Measurements from ENCODE around the gene AP3D1. TPM values are rescaled to one million over a fixed set of nuclear protein-coding genes. Genes with fewer than 3 reads are reported as not detected.

The AP3D1 gene
- total RNA-seq, 1 donor from 2014 or later, result 50.9 TPM

DNA sequence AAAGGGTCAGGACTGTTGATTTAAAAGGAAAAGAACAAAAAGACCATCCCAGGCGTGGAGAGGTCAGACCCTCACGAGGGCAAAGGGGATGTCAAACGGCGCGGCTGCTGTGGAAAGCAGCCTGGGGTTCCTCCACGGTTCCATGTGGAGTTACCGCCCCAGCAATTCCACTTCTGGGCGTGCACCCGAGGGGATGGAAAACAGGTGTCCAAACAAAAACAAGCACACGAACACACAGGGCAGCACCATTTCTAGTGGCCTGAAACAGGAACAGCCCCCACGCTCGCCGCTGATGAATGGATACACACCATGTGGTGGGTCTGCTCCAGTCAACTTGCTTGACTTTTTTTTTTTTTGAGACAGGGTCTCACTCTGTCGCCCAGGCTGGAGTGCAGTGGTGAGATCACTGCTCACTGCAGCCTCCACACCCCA is 11.2 kb downstream of the AP3D1 start:
- H3K79me2 ChIP-seq (ENCODE audit: low read depth), result peaks cover 78% of the 10 kb centered on the region
- no peak overlapping the region for H3K9ac ChIP-seq
- no peaks in the 10 kb centered on the region for H3K27me3 ChIP-seq
- H3K9me3 ChIP-seq (ENCODE audit: low read depth), result no peaks in the 10 kb centered on the region
- H3K36me3 Mint-ChIP-seq, result peaks cover 18% of the 10 kb centered on the region
- H3K9me3 Mint-ChIP-seq, result no peaks in the 10 kb centered on the region
- DNase-seq (ENCODE audit: low spot score), result no peak
- no peak overlapping the region for H3K4me2 ChIP-seq
- peaks cover 2% of the 10 kb centered on the region for H3K27me3 Mint-ChIP-seq (ENCODE audit: insufficient read depth, low read depth)
- no peaks in the 10 kb centered on the region for H3F3A ChIP-seq (ENCODE audit: low read depth)
- no peak overlapping the region for H3K4me3 ChIP-seq
- no peak overlapping the region for H2AFZ ChIP-seq (replicated peaks)
- H3K27ac Mint-ChIP-seq, result no peak overlapping the region
- H3K4me3 Mint-ChIP-seq, result no peak overlapping the region
- no peak for TF ChIP-seq EZH2phosphoT487 (IDR thresholded peaks at IDR 0.05)
- TF ChIP-seq, protein P1, sequence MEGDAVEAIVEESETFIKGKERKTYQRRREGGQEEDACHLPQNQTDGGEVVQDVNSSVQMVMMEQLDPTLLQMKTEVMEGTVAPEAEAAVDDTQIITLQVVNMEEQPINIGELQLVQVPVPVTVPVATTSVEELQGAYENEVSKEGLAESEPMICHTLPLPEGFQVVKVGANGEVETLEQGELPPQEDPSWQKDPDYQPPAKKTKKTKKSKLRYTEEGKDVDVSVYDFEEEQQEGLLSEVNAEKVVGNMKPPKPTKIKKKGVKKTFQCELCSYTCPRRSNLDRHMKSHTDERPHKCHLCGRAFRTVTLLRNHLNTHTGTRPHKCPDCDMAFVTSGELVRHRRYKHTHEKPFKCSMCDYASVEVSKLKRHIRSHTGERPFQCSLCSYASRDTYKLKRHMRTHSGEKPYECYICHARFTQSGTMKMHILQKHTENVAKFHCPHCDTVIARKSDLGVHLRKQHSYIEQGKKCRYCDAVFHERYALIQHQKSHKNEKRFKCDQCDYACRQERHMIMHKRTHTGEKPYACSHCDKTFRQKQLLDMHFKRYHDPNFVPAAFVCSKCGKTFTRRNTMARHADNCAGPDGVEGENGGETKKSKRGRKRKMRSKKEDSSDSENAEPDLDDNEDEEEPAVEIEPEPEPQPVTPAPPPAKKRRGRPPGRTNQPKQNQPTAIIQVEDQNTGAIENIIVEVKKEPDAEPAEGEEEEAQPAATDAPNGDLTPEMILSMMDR (IDR thresholded peaks at IDR 0.05), result no peak
- TF ChIP-seq EZH2 (IDR thresholded peaks at IDR 0.05), result no peak
- no peaks in the 10 kb centered on the region for H3K36me3 ChIP-seq
- H4K20me1 ChIP-seq (ENCODE audit: low read depth), result peaks cover 85% of the 10 kb centered on the region
- H3K27ac ChIP-seq, result no peak overlapping the region
- peaks cover 6% of the 10 kb centered on the region for H3K4me1 Mint-ChIP-seq
- no peaks in the 10 kb centered on the region for H3K4me1 ChIP-seq

DNA sequence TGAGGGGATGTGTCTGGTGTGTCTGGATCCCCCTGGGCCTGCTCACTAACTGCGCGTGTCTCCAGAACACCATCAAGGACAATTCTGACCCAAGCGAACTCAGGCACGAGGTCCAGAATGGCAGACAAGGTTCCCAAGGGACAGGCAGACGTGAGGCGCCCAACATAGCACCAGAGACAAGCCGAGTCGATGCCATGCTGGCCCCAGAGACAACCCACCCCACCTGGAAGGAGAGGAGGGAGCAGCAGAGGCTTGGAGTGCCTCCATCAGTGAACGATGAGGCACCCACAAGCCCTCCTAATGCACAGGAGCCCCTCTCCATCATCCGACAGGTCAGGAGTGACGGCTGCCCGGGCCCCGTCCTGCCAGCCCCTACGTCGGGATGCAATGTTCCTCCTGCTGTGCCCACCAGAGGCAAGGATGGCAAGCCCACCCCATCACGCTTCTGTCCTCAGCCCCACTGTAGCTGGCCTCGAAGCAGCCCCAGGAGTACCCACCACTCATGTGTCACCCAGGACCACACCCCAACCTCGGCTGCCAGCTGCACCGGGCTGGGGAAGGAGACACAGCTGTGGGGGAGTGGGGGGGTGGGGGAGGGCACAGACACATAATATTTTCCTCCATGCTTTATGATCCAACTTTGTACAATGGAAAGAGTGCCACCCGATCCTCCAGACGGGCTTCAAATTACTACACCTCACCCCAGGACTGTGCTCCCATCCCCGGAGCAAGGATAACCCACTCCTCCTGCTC is 11.8 kb downstream of the AP3D1 start:
- Mint-ChIP-seq H3K4me3 (no peak overlapping the region), H3K27ac (no peak overlapping the region), H3K4me1 (peaks cover 3% of the 10 kb centered on the region), H3K27me3 (ENCODE audit: insufficient read depth, low read depth) (peaks cover 2% of the 10 kb centered on the region), H3K36me3 (peaks cover 15% of the 10 kb centered on the region), H3K9me3 (no peaks in the 10 kb centered on the region)
- H3K27ac ChIP-seq, result no peak overlapping the region
- H3K79me2 ChIP-seq (ENCODE audit: low read depth), result peaks cover 72% of the 10 kb centered on the region
- H2AFZ ChIP-seq (replicated peaks), result no peak overlapping the region
- TF ChIP-seq EZH2 (IDR thresholded peaks at IDR 0.05), result no peak
- TF ChIP-seq, protein P1 (IDR thresholded peaks at IDR 0.05), result no peak
- TF ChIP-seq EZH2phosphoT487 (IDR thresholded peaks at IDR 0.05), result no peak
- DNase-seq (ENCODE audit: low spot score), result no peak
- H3K9ac ChIP-seq, result no peak overlapping the region
- H3K9me3 ChIP-seq (ENCODE audit: low read depth), result no peaks in the 10 kb centered on the region
- H4K20me1 ChIP-seq (ENCODE audit: low read depth), result peaks cover 83% of the 10 kb centered on the region
- H3K27me3 ChIP-seq, result no peaks in the 10 kb centered on the region
- H3F3A ChIP-seq (ENCODE audit: low read depth), result no peaks in the 10 kb centered on the region
- H3K4me2 ChIP-seq, result no peak overlapping the region
- no peaks in the 10 kb centered on the region for H3K4me1 ChIP-seq
- H3K4me3 ChIP-seq, result no peak overlapping the region
- H3K36me3 ChIP-seq, result no peaks in the 10 kb centered on the region

DNA sequence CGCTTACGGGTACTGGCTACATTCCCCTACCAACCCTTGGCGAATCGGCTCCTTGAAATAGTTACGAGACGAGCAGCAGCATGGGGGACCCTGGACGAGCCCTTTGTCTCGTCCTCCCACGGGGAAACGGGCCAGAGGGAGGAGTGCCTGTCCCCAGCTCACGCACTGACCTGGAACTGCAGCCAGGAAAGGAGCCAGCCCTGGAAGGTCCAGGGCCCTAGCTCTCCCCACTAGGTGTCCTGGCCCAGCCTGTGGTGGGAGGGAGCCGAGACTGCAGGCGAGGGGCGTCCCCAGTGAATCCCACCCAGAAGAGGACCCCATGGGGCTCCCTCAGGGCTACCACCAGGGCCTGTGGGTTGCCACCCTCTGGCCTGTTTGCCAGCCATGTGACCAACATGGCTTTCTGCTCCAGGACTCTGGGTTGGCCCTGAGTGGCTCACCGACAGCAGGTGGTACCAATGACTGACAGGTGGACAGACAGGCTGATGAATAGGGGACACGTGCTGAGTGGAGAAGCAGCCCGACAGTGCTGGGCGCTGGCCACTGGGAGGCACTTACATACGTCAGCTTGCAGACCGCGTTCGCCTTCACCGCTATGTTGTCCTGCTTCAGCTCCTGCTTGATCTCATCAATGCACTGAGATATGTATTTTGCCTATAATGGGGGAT is 13.2 kb downstream of the AP3D1 start:
- H3K36me3 Mint-ChIP-seq, result peaks cover 17% of the 10 kb centered on the region
- H4K20me1 ChIP-seq (ENCODE audit: low read depth), result peaks cover 74% of the 10 kb centered on the region
- no peak overlapping the region for H3K9ac ChIP-seq
- TF ChIP-seq EZH2phosphoT487 (IDR thresholded peaks at IDR 0.05) (no peak), EZH2 (IDR thresholded peaks at IDR 0.05) (no peak)
- TF ChIP-seq, protein P1 (IDR thresholded peaks at IDR 0.05), result no peak
- no peaks in the 10 kb centered on the region for H3K9me3 ChIP-seq (ENCODE audit: low read depth)
- no peaks in the 10 kb centered on the region for H3K4me1 ChIP-seq
- peaks cover 3% of the 10 kb centered on the region for H3K4me1 Mint-ChIP-seq
- no peak overlapping the region for H2AFZ ChIP-seq (replicated peaks)
- H3K27me3 Mint-ChIP-seq (ENCODE audit: insufficient read depth, low read depth), result peaks cover 2% of the 10 kb centered on the region
- no peaks in the 10 kb centered on the region for H3F3A ChIP-seq (ENCODE audit: low read depth)
- H3K27ac ChIP-seq, result no peak overlapping the region
- no peak overlapping the region for H3K4me3 Mint-ChIP-seq
- H3K4me2 ChIP-seq, result no peak overlapping the region
- no peaks in the 10 kb centered on the region for H3K36me3 ChIP-seq
- H3K27ac Mint-ChIP-seq, result peak overlapping the region; percentile 74
- H3K27me3 ChIP-seq, result no peaks in the 10 kb centered on the region
- H3K4me3 ChIP-seq, result no peak overlapping the region
- no peaks in the 10 kb centered on the region for H3K9me3 Mint-ChIP-seq
- H3K79me2 ChIP-seq (ENCODE audit: low read depth), result peaks cover 65% of the 10 kb centered on the region
- no peak for DNase-seq (ENCODE audit: low spot score)

Data from neural progenitor cell (in vitro differentiated cells).